Measurements from ENCODE around the gene SMYD3.
A peak's percentile ranks its signal among the peaks of the same experiment; 100 is the strongest.
"Not testable (repeated sequence)": the region's sequence is repeated elsewhere in the genome, so short reads cannot be mapped to it uniquely, and the experiment has no call there.

SMYD3 gene

DNA sequence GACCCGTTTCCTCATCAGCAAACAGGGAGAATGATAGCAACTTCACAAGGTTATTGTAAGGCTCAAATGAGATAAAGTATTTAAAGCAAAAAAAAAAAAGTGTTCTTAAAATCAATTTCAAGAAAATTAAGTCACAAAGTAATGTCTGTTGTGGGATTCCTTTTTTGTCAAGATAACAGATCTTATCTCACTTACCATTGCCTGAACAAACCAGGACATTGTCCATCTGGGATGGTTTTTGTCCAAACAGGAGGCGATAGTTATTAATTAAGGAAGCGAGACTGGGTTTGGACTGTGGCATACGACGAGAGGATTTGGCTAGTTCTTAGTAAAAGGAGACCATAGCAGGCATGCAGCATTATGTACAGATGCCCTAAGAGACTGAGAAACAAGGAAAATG is 458.4 kb downstream of the SMYD3 start:
- no peak for DNase-seq

DNA sequence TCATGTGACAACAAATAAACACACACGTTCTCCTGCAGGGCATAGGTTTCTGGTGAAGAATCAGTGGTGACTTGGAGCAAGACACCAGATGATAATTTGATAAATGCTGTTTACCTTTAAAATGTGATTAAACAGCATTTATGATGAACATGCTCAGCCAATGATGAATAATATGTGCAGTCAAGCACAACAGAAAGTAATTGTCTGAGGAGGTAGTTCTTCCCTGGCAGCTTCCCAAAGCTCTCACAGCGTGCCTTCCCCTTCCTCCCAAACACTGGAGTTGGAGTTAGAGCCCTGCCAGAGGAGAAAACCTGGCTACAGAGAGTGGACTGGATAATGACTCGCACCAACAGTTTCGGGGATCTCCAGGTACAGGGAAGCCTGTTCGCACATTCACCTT is 463.5 kb downstream of the SMYD3 start:
- no peak for DNase-seq

GRCh38 chr1:246041360-246041759 is 465.7 kb downstream of the SMYD3 start:
- DNase-seq: no peak

DNA sequence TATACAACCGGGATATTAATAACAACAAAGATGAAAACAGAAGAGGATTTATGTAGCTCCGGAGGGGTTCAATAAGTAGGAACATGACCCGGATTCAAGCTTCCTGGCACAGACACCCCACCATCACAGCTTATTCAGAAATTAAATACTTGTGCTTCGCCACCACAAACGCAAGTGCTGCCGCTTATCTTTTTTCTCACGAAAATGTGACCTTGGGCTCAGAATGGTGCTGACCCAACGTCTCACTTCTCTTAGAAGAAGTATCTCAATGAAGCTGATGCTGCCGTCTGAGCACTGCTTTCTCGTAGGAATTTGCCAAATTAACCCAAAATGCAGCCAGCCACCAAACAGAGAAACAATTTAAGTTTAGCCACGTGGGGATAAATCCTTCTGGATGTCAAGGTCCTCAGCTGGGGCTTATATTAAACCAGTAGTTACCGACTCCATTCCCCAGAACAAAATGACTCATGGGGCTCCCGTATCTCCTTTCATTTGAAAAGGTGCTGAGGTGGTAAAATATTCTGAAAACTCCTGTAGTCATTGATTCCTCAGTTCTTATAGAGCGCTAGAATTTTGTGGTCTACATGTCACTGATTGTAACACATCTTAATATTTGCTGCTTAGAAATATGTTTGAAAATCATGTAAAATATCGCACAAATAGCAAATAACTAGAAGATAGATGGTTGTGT is 466.7 kb downstream of the SMYD3 start:
- no peak for DNase-seq

GRCh38 chr1:246039584-246039983 is 467.5 kb downstream of the SMYD3 start:
- DNase-seq: no peak

- DNase-seq: no peak
Measured at GRCh38 chr1:246037832-246038231, 469.2 kb downstream of the SMYD3 start.

- DNase-seq: no peak
Measured at GRCh38 chr1:246036175-246036574, 470.9 kb downstream of the SMYD3 start.

DNA sequence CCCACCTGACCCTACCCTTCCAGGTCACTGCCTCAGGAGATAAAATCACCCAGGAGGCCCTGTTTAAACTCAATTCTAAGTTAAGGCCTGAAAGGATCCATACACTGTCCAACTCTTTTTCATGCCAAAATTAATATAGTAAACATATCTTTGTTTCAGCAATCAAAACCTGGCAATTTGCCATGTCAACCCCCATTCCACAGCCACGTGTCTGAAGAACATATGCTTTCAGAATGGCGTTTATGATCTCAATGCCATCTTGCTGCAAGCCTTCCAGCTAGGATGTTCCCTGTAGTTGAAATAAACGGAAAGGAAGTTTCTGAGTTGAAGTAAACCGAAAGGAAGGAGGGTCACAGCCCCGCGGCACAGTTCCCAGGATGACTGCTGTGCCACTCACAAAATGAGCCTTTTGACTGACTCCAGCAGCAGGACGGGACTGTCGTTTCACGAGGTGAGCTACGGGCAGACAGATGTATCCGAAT is 472.0 kb downstream of the SMYD3 start:
- peak; percentile 82 for DNase-seq

DNA sequence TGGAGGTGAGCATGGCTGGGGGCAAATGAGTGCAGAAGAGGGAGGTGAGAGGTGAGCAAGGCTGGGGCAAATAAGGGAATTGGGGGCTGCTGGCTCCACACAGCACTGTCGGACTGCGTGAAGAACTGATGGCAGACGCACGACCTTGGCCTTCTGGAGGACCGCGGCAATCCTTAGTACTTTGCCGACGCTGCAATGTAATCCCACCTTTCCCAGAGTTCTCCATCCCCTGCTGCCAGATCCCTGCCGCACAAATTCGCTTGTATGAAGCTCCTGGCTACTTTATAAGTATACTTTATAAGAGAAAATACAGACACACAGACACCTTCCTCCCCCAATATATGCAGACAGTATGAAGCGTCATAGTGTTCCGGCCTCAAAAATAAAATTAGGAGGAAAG is 472.4 kb downstream of the SMYD3 start:
- no peak for DNase-seq

DNA sequence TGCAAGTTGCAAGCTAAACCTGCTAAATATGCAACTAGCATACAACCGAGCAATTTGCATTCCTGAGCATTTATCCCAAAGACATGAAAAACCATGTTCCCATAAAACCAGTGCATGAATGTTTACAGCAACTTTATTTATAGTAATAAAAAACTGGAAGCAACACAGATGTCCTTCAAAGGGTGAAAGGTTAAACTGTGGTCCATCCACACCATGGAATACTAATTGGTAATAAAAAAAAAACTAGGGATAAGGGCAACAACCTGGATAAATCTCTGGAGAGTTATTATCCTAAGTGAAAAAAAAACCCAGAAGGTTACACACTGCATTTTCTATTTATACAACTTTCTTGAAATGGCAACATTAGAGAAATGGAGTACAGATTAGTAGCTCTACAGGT is 474.1 kb downstream of the SMYD3 start:
- no peak for DNase-seq

DNA sequence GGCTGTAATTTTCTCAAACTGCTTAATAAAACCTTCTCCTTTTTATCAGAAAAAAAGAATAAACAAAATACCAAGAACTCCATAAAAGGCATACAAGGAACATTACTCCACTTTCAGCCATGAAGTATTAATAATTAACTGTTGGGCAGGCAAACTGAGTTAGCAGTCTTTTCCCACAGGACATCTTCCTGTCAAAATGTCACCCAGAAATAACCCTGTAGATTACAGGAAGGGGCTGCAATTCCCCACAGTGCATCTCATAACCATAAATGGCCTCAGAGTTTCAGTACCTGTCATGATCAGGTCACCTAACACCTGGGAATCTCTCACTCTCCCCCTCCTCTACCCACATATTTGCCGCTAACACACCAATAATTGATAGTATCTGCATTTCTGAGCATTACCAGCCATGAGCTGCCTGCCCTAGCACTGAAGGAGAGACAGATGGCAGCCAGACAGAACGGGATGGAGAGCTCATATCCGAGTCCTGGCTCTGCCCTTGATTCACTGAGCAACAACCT is 475.0 kb downstream of the SMYD3 start:
- peak; percentile 79 for DNase-seq

DNA sequence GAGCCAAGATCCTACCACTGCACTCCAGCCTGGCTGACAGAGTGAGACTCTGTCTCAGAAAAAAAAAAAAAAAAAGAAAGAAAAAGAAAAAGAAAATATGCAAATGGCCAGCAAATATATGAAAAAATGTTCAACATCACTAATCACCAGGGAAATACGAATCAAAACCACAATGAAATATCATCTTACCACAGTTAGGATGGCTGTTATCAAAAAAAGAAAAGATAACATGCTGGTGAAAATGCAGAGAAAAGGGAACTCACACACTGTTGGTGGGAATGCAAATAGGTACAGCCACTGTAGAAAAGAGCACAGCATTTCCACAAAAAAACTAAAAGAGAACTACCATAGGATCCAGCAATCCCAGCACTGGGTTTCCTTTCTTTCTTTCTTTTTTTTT is 477.5 kb downstream of the SMYD3 start:
- no peak for DNase-seq

DNA sequence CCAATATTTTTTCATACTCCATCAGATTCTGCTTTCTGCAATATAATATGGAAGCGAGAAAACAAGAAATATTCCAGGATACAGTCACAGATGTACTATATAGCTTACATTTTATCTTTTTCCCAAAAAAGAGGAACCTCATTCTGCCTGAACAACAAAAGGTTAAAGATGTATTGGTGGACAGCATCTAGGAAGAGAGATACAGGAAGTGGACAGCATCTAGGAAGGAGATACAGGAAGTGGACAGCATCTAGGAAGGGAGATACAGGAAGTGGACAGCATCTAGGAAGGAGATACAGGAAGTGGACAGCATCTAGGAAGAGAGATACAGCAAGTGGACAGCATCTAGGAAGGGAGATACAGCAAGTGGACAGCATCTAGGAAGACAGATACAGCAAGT is 483.0 kb downstream of the SMYD3 start:
- DNase-seq: not testable (repeated sequence)

- no peak for DNase-seq
Measured at GRCh38 chr1:246020211-246020954, 486.7 kb downstream of the SMYD3 start.

DNA sequence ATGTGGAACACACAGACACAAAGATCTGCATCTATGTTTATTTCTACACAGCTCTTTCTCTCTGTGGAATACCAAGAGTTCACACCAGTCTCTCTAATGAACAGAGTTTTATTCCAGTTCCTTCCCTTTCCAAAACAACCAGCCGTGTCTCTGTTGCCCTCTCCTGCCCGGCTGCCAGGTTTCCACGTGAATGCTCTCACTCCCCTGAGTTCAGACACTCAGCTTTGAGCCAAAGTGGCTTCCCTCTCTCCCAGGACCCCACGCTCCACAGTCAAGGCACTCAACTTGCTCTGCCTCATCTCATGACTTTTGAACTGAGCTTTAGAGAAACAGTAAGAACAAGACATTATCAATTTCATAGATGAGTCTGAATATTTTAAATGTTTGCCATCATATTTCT is 488.9 kb downstream of the SMYD3 start:
- no peak for DNase-seq

- peak; percentile 85 for DNase-seq
Measured at GRCh38 chr1:246012341-246012740, 494.7 kb downstream of the SMYD3 start.

- DNase-seq: no peak
Measured at GRCh38 chr1:246010386-246010785, 496.7 kb downstream of the SMYD3 start.

- DNase-seq: no peak
Measured at GRCh38 chr1:246008363-246008831, 498.7 kb downstream of the SMYD3 start.

DNA sequence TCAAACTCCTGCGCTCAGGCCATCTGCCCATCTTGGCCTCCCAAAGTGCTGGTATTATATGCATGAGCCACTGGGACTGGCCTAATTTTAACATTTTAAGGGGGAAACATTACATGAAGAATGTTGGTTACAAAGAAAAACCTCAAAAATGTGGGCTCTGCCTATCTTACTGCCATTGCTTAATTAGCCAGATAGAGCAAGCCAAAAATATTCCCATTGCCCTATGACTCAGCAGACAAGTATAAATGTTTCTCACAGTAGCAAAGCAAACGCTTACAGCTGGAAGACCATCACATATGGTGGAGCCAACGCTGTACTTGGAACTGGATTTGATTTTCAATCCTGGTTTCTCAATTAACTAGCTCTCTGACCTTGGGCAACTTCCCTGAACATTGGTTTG is 502.0 kb downstream of the SMYD3 start:
- DNase-seq: peak; percentile 15

DNA sequence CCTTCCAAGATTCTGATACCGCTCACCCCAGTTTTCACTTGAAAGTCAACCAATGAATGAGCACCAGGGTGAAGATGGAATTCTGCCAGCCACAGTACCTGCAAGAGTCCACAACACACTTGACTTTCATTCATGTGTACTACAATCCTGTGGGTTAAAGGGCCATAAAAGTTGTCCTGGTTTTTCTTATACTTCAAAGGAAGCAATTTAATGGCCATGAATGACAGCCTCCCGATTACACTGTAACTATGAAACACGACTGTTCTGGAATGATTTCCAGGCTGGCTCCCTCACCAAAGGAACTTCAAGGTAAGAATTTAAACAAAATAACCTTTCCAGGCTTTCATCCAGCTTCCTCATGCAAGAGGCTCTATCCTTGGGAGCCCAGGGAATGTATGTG is 502.8 kb downstream of the SMYD3 start:
- DNase-seq: no peak

- no peak for DNase-seq
Measured at GRCh38 chr1:246003442-246003730, 503.7 kb downstream of the SMYD3 start.

DNA sequence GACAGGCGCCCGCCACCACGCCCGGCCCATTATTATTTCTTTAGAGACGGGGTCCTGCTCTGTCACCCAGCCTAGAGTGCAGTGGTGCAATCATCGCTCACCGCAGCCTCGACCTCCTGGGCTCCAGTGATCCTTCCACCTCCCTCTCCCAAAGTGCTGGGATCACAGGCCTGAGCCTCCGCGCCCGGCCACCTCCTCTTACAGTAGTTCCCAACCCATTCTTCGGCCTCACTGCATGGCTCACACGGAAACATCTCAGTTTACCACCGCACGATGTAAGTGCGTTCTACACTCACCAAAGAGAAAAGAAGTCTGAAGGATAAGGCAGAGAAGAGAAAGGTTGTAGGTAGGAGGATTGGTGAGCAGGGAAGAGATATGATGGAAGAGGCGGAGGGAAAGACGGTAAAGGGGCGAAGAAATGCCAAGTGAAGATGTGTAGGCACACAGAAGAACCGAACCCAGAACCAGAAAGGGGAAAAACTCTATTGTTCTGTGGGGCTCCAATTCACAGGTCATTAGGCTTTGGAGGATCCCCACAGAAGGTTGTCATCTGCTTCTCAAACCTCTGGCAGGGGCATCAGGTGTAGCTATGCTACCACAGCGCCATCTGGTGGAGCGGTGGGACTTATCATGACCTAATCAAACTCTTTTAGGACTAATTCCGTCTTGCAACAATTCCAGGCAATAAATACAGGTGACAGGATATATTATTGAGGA is 504.2 kb downstream of the SMYD3 start:
- peak; percentile 91 for DNase-seq

DNA sequence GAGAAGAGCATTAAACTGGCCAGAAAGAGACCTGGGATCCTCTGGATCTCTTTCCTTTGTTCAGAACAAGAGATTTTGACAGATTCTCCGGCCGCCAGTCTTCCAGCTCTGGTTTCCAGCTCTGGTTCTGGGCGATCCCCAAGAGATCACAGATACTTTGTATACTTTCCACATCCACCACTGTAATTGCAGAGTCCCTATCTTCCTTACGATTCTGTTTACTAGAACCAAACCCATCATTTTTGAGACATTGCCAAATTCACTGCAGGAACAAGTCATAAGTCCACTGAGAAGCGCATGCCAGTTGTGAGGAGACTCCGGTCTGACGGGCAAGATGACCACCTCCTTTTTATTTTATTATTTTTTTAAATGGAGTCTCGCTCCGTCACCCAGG is 505.2 kb downstream of the SMYD3 start:
- DNase-seq: no peak

All from NCI-H1694 treated with DMSO at 0.1 percent for 48 hours (cell line).